Measurements from ENCODE around the gene BICRA.
A peak's percentile ranks its signal among the peaks of the same experiment; 100 is the strongest.

BICRA gene

GRCh38 chr19:47623151-47623920 lies 14.4 kb downstream of the BICRA start:
- H3K4me1 ChIP-seq (ENCODE audit: insufficient read depth, poor library complexity, severe bottlenecking) = peaks cover 13% of the 10 kb centered on the region
- DNase-seq (ENCODE audit: low spot score) (no peak), ATAC-seq (ENCODE audit: low read depth) (no peak)
- no peak for TF ChIP-seq CTCF (IDR thresholded peaks at IDR 0.05; ENCODE audit: poor library complexity, severe bottlenecking)
- H3K4me3 ChIP-seq (ENCODE audit: severe bottlenecking) = no peak overlapping the region
- no peaks in the 10 kb centered on the region for H3K27me3 ChIP-seq (ENCODE audit: insufficient read depth, poor library complexity, severe bottlenecking)
- H3K27ac ChIP-seq (ENCODE audit: poor library complexity, severe bottlenecking) = peak overlapping the region; percentile 17
- no peaks in the 10 kb centered on the region for H3K9me3 ChIP-seq (ENCODE audit: severe bottlenecking)
- H3K36me3 ChIP-seq (ENCODE audit: low read depth) = 0 out of 2 replicates have a peak, but pooled peaks cover 3% of the 10 kb centered on the region

- TF ChIP-seq CTCF (IDR thresholded peaks at IDR 0.05; ENCODE audit: poor library complexity, severe bottlenecking) = no peak
- Histone ChIP-seq H3K9me3 (ENCODE audit: severe bottlenecking) (no peaks in the 10 kb centered on the region), H3K4me3 (ENCODE audit: severe bottlenecking) (no peak overlapping the region), H3K36me3 (ENCODE audit: low read depth) (0 out of 2 replicates have a peak, but pooled peaks cover 3% of the 10 kb centered on the region), H3K27me3 (ENCODE audit: insufficient read depth, poor library complexity, severe bottlenecking) (no peaks in the 10 kb centered on the region), H3K4me1 (ENCODE audit: insufficient read depth, poor library complexity, severe bottlenecking) (peaks cover 13% of the 10 kb centered on the region), H3K27ac (ENCODE audit: poor library complexity, severe bottlenecking) (peak overlapping the region; percentile 17)
- ATAC-seq (ENCODE audit: low read depth) (peak; percentile 76), DNase-seq (ENCODE audit: low spot score) (no peak)
Measured at GRCh38 chr19:47623921-47624391, 15.0 kb downstream of the BICRA start.

GRCh38 chr19:47625650-47626049 lies 16.7 kb downstream of the BICRA start:
- ATAC-seq (ENCODE audit: low read depth) (no peak), DNase-seq (ENCODE audit: low spot score) (no peak)
- no peak for TF ChIP-seq CTCF (IDR thresholded peaks at IDR 0.05; ENCODE audit: poor library complexity, severe bottlenecking)
- Histone ChIP-seq H3K27me3 (ENCODE audit: insufficient read depth, poor library complexity, severe bottlenecking) (no peaks in the 10 kb centered on the region), H3K4me1 (ENCODE audit: insufficient read depth, poor library complexity, severe bottlenecking) (peaks cover 13% of the 10 kb centered on the region), H3K9me3 (ENCODE audit: severe bottlenecking) (no peaks in the 10 kb centered on the region), H3K27ac (ENCODE audit: poor library complexity, severe bottlenecking) (no peak overlapping the region), H3K36me3 (ENCODE audit: low read depth) (0 out of 2 replicates have a peak, but pooled peaks cover 3% of the 10 kb centered on the region), H3K4me3 (ENCODE audit: severe bottlenecking) (no peak overlapping the region)

GRCh38 chr19:47626238-47626637 lies 17.3 kb downstream of the BICRA start:
- no peaks in the 10 kb centered on the region for H3K27me3 ChIP-seq (ENCODE audit: insufficient read depth, poor library complexity, severe bottlenecking)
- DNase-seq (ENCODE audit: low spot score) = no peak

More at GRCh38 chr19:47626238-47626637, 17.3 kb downstream of the BICRA start:
- Histone ChIP-seq H3K27ac (ENCODE audit: poor library complexity, severe bottlenecking) (no peak overlapping the region), H3K9me3 (ENCODE audit: severe bottlenecking) (no peaks in the 10 kb centered on the region), H3K36me3 (ENCODE audit: low read depth) (0 out of 2 replicates have a peak, but pooled peaks cover 3% of the 10 kb centered on the region), H3K4me3 (ENCODE audit: severe bottlenecking) (no peak overlapping the region), H3K4me1 (ENCODE audit: insufficient read depth, poor library complexity, severe bottlenecking) (peaks cover 13% of the 10 kb centered on the region)
- no peak for TF ChIP-seq CTCF (IDR thresholded peaks at IDR 0.05; ENCODE audit: poor library complexity, severe bottlenecking)
- no peak for ATAC-seq (ENCODE audit: low read depth)

Measured in RWPE2 (cell line).